GM23338 (cell line): Measurements from ENCODE around the gene PLEKHG4. TPM values are rescaled to one million over a fixed set of nuclear protein-coding genes. Genes with fewer than 3 reads are reported as not detected.

ENCODE experiments used
- NANOG ChIP-seq: IDR thresholded peaks from 2 replicates; pipeline ENCODE4 v1.6.1; 2016; ENCODE audit warnings: antibody characterized with exemption, borderline replicate concordance
- POLR2AphosphoS5 ChIP-seq: IDR thresholded peaks from 2 replicates; pipeline ENCODE4 v1.6.1; 2016; ENCODE audit warnings: antibody characterized with exemption, low read depth
- polyA plus RNA-seq: library from polyadenylated mRNA; unstranded; fragments of >200 nt; fragmentation: Nextera tagmentation; extraction: Ambion mirVana; gene quantifications from 2 replicates; pipeline ENCODE4 v1.2.1, GENCODE V29; 2016
- total RNA-seq: library from RNA; depleted of rRNA; stranded (reverse); fragments of >200 nt; shearing (Covaris generic); gene quantifications from 2 replicates; pipeline ENCODE4 v1.2.3, GENCODE V29; 2014
- TF ChIP-seq, protein P1 (sequence below): fragments of 250-450 bp; sonication (Bioruptor Pico); IDR thresholded peaks from 2 replicates; pipeline ENCODE4 v1.5.0; 2020; ENCODE audit warnings: mild to moderate bottlenecking, moderate library complexity
- TF ChIP-seq, protein P2 (sequence below): IDR thresholded peaks from 2 replicates; pipeline ENCODE4 v1.6.1; 2016; ENCODE audit warnings: antibody characterized with exemption
- TF ChIP-seq, protein P3 (sequence below): IDR thresholded peaks from one replicate; pipeline ENCODE4 v1.6.1; 2018; ENCODE audit warnings: antibody characterized with exemption; ENCODE audit not compliant: unreplicated experiment

PLEKHG4 gene
- total and polyA plus RNA-seq, 2 experiments from 2014 or later, result 3.2 to 10.3 TPM

DNA sequence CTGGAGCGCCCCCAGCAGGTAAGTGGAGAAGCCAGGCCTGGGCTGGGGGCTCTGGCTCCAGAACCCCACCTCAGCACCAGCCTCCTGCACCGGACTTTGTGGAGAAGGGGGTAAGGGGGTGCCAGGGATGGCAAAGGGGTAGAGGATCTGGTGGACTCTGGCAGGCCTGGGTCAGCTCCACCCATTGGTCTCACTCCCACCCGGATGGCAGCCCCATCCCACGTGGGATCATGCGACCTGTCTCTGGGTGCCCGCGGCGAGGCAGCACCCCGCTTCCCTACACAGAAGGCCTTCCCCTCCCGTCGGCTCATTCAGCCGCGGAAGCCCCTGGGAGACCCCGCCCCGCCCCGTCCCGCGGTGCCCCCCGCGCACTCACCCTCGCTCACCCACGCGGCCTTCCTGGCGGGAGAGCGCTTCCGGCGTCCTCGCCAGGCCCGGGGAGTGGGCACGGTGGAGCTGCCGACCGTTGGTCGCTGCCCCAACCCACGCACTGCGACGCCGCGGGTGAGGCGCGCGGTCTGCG, 498 bp upstream of the PLEKHG4 start (continued):
- TF ChIP-seq, protein P1, sequence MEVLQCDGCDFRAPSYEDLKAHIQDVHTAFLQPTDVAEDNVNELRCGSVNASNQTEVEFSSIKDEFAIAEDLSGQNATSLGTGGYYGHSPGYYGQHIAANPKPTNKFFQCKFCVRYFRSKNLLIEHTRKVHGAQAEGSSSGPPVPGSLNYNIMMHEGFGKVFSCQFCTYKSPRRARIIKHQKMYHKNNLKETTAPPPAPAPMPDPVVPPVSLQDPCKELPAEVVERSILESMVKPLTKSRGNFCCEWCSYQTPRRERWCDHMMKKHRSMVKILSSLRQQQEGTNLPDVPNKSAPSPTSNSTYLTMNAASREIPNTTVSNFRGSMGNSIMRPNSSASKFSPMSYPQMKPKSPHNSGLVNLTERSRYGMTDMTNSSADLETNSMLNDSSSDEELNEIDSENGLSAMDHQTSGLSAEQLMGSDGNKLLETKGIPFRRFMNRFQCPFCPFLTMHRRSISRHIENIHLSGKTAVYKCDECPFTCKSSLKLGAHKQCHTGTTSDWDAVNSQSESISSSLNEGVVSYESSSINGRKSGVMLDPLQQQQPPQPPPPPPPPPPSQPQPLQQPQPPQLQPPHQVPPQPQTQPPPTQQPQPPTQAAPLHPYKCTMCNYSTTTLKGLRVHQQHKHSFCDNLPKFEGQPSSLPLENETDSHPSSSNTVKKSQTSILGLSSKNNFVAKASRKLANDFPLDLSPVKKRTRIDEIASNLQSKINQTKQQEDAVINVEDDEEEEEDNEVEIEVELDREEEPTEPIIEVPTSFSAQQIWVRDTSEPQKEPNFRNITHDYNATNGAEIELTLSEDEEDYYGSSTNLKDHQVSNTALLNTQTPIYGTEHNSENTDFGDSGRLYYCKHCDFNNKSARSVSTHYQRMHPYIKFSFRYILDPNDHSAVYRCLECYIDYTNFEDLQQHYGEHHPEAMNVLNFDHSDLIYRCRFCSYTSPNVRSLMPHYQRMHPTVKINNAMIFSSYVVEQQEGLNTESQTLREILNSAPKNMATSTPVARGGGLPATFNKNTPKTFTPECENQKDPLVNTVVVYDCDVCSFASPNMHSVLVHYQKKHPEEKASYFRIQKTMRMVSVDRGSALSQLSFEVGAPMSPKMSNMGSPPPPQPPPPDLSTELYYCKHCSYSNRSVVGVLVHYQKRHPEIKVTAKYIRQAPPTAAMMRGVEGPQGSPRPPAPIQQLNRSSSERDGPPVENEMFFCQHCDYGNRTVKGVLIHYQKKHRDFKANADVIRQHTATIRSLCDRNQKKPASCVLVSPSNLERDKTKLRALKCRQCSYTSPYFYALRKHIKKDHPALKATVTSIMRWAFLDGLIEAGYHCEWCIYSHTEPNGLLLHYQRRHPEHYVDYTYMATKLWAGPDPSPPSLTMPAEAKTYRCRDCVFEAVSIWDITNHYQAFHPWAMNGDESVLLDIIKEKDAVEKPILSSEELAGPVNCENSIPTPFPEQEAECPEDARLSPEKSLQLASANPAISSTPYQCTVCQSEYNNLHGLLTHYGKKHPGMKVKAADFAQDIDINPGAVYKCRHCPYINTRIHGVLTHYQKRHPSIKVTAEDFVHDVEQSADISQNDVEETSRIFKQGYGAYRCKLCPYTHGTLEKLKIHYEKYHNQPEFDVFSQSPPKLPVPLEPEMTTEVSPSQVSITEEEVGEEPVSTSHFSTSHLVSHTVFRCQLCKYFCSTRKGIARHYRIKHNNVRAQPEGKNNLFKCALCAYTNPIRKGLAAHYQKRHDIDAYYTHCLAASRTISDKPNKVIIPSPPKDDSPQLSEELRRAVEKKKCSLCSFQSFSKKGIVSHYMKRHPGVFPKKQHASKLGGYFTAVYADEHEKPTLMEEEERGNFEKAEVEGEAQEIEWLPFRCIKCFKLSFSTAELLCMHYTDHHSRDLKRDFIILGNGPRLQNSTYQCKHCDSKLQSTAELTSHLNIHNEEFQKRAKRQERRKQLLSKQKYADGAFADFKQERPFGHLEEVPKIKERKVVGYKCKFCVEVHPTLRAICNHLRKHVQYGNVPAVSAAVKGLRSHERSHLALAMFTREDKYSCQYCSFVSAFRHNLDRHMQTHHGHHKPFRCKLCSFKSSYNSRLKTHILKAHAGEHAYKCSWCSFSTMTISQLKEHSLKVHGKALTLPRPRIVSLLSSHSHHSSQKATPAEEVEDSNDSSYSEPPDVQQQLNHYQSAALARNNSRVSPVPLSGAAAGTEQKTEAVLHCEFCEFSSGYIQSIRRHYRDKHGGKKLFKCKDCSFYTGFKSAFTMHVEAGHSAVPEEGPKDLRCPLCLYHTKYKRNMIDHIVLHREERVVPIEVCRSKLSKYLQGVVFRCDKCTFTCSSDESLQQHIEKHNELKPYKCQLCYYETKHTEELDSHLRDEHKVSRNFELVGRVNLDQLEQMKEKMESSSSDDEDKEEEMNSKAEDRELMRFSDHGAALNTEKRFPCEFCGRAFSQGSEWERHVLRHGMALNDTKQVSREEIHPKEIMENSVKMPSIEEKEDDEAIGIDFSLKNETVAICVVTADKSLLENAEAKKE (CRISPR knock-in tag), result no peak
- no peak for TF ChIP-seq POLR2AphosphoS5
- TF ChIP-seq, protein P2, sequence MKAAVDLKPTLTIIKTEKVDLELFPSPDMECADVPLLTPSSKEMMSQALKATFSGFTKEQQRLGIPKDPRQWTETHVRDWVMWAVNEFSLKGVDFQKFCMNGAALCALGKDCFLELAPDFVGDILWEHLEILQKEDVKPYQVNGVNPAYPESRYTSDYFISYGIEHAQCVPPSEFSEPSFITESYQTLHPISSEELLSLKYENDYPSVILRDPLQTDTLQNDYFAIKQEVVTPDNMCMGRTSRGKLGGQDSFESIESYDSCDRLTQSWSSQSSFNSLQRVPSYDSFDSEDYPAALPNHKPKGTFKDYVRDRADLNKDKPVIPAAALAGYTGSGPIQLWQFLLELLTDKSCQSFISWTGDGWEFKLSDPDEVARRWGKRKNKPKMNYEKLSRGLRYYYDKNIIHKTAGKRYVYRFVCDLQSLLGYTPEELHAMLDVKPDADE, result no peak
- no peak for TF ChIP-seq NANOG
- TF ChIP-seq, protein P3, sequence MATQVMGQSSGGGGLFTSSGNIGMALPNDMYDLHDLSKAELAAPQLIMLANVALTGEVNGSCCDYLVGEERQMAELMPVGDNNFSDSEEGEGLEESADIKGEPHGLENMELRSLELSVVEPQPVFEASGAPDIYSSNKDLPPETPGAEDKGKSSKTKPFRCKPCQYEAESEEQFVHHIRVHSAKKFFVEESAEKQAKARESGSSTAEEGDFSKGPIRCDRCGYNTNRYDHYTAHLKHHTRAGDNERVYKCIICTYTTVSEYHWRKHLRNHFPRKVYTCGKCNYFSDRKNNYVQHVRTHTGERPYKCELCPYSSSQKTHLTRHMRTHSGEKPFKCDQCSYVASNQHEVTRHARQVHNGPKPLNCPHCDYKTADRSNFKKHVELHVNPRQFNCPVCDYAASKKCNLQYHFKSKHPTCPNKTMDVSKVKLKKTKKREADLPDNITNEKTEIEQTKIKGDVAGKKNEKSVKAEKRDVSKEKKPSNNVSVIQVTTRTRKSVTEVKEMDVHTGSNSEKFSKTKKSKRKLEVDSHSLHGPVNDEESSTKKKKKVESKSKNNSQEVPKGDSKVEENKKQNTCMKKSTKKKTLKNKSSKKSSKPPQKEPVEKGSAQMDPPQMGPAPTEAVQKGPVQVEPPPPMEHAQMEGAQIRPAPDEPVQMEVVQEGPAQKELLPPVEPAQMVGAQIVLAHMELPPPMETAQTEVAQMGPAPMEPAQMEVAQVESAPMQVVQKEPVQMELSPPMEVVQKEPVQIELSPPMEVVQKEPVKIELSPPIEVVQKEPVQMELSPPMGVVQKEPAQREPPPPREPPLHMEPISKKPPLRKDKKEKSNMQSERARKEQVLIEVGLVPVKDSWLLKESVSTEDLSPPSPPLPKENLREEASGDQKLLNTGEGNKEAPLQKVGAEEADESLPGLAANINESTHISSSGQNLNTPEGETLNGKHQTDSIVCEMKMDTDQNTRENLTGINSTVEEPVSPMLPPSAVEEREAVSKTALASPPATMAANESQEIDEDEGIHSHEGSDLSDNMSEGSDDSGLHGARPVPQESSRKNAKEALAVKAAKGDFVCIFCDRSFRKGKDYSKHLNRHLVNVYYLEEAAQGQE, result no peak
